Measurements from ENCODE around the gene RGPD4.

- TF ChIP-seq EZH2 (IDR thresholded peaks at IDR 0.05; ENCODE audit: low read depth, low read length, severe bottlenecking), result no peak
- no peak for TF ChIP-seq CTCF (IDR thresholded peaks at IDR 0.05; ENCODE audit: control extremely low read depth in 1 of 3, insufficient read depth in 1 of 3, low read depth in 1 of 3, low read length in 3 of 3)
- no peak for TF ChIP-seq E2F6 (IDR thresholded peaks at IDR 0.05)
- no peak for TF ChIP-seq RNF2 (IDR thresholded peaks at IDR 0.05; ENCODE audit: borderline replicate concordance, low read depth, low read length, missing control alignments, poor library complexity, severe bottlenecking)
- TF ChIP-seq NANOG (IDR thresholded peaks at IDR 0.05; ENCODE audit: insufficient read depth, low read depth, low read length, poor library complexity, severe bottlenecking), result no peak
- TF ChIP-seq SIN3A (conservative IDR thresholded peaks at IDR 0.05 in 1 of 2, IDR thresholded peaks at IDR 0.05 in 1 of 2; ENCODE audit: low read depth in 1 of 2, low read length in 2 of 2), result no peak
- TF ChIP-seq NRF1 (IDR thresholded peaks at IDR 0.05; ENCODE audit: low read depth, low read length), result no peak
- TF ChIP-seq POLR2A (IDR thresholded peaks at IDR 0.05; ENCODE audit: control extremely low read depth in 1 of 2, low read depth in 2 of 2, low read length in 2 of 2), result no peak
- no peak for TF ChIP-seq SIX5 (IDR thresholded peaks at IDR 0.05; ENCODE audit: low read depth, low read length)
Observed at GRCh38 chr2:107806901-107807300, 19.8 kb upstream of the RGPD4 start.
